GM15510 (cell line): ENCODE measurements around the gene EPC1.

Experiments used
- POLR2A ChIP-seq: IDR thresholded peaks from 3 replicates; pipeline ENCODE4 v1.6.1; 2011; ENCODE audit warnings: borderline replicate concordance; ENCODE audit not compliant: insufficient read length; ENCODE audit errors: extremely low read depth

Gene EPC1

DNA sequence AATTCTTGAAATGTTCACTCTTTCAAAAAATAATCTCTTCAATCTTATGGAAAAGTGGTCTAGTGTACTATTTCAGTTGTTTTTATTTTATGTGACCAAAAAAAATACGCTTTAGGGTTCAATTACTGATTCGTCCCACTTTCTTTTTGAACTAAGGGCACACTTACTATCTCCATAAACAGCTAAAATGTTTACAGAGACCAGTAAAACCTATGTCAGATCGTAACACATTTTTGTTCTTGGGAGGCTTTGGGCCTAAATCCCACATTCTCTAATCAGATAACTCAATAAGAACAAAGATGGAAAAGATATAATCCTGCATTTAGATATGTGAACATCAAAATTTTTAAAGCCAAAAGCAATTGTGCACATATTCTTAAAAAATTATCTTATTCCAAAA is 29.8 kb upstream of the EPC1 start:
- TF ChIP-seq POLR2A, result no peak

DNA sequence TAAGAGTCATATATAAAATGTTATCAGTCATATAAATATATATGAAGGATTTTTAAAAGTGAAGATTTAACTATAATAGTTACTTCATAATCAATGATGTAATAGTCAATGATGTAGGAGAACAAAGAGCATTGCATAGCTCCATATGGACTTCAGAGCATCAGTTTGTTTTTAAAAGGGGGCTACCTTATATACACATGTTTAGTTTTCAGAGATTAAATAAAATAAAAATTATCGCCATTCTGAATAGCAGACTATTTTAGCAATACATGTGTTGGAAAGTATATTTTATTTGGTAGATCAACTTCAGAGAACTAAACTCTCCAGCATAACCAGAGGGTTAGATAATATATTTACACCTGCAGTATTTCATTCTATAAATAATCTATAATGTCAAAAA is 29.1 kb upstream of the EPC1 start:
- TF ChIP-seq POLR2A, result no peak

- no peak for TF ChIP-seq POLR2A
Measured at GRCh38 chr10:32375631-32376030, 28.7 kb upstream of the EPC1 start.

DNA sequence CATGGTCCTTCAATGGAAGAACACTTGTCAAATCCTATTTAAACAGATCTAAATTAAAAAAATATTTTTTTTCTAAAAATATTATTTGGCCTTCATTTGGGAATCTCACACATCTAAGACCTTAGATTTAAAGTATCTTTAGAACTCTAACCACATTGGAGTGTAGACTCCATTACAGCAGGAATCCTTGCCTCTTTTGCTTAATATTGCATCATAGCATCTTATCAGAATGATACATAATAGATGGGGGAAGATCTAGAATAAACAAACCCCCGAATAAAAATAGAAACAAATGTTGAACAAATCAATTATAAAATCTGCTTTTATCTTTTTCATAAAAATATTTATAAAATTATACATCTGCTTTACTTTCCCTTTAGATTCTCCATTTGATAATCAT is 27.6 kb upstream of the EPC1 start:
- TF ChIP-seq POLR2A, result no peak

DNA sequence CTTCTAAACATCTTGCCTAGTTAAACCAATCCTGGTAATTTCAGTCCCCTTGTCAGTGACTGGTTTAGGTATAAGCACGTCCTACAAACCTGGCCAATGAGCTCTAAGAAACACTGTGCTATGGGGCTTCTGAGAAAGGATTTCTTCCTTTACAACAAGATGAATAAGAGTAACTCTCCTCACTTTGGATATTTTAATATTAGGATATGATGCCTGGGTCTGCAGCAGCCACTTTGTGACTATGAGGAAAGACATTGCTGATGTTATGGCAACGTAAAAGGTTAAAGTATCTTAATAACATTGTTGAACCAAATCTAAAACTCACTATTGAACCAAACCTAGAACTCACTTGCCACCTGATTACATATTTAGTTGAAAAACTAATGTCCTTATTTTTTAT is 26.5 kb upstream of the EPC1 start:
- no peak for TF ChIP-seq POLR2A

DNA sequence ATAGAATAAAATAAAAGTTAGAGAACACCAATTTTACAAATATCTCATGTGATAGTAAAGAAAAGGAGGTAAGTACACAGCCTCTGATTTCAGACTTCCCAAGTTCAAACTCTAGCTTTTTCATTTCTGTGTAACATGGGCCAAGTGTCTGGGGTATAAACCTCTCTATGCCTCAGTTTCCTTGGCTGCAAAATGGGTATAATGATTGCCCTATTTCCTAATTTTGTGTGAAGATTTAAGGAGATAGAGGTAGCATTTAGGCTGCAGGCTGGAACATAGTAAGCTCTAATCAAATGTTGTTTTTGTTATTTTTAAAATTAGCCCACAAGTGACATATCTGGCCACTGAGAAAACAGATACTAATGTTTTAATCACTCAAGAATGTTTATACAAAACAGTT is 26.1 kb upstream of the EPC1 start:
- no peak for TF ChIP-seq POLR2A

DNA sequence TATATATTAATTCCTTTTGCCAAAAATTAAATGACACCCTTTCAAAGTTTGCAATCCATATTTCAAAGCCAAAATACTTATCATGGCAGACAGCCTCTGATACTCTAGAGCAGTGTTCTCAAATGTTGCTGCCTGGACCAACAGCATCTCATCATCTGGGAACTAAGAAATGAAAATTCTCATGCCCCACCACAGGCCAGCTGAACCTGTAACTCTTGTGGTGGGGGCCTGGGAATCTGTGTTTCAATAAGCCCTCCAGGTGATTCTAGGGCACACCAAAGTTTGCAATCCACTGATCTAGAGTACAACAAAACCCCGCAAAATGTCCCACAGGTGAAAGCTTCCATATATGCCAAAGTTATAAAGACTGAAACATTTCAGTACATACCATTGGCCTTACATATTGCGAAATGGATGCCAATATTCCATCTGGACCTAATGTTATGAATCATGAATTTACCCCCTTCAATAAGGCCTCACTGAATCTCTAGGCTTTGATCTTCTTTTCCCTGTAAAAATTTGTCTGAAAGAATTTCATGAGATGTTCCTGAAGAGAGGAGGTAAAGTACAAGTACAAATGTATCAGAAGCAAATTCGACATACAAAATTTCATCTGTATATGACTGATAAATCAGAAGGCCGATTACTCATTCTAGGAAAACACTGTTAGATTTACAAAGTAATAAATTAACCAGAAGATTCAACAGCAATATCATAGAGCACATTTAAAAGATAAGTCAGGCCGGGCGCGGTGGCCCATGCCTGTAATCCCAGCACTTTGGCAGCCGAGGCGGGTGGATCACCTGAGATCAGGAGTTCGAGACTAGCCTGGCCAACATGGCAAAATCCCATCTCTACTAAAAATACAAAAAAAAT is 25.3 kb upstream of the EPC1 start:
- no peak for TF ChIP-seq POLR2A

- no peak for TF ChIP-seq POLR2A
Measured at GRCh38 chr10:32371101-32371500, 24.1 kb upstream of the EPC1 start.

DNA sequence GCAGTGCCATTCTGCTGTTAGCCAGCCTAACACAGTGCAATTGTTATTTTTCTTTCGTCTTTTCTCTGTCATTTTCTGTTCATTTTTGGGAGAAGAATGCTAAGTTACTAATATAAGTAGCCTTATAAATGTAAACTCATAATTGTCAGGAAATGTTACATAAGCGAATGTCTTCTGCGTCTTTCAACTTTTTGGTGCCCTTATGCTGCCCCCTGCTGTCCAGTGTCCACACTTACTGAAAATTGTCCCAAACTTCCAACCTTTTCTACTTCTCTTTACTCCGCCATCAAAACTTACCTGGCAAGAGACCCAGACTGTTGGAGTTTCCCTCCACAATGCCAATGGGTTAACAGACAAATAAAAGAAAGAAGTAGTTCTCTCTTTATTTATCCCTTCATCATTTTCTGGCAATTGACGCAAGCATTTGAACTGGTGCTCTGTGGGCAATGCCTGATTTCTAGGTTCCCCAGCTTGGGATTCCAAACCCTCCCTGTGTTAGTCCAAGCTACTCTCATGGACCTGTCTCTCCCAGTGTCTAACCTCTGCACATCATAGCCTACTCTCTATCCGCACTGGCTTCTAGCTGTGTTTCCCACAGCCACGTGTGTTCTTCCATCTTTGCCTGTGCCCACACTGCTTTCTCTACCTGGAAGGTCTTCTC is 21.0 kb upstream of the EPC1 start:
- TF ChIP-seq POLR2A, result no peak

GRCh38 chr10:32366588-32366987 is 19.6 kb upstream of the EPC1 start:
- no peak for TF ChIP-seq POLR2A

GRCh38 chr10:32366111-32366510 is 19.2 kb upstream of the EPC1 start:
- TF ChIP-seq POLR2A, result no peak

- no peak for TF ChIP-seq POLR2A
Measured at GRCh38 chr10:32362571-32362970, 15.6 kb upstream of the EPC1 start.

GRCh38 chr10:32360884-32361283 is 13.9 kb upstream of the EPC1 start:
- TF ChIP-seq POLR2A, result no peak

- no peak for TF ChIP-seq POLR2A
Measured at GRCh38 chr10:32360241-32360640, 13.3 kb upstream of the EPC1 start.

- no peak for TF ChIP-seq POLR2A
Measured at GRCh38 chr10:32357056-32357735, 10.2 kb upstream of the EPC1 start.
